Stimulated activated CD8-positive, alpha-beta memory T cell treated with anti-CD3 and anti-CD28 coated beads, Interleukin-4, amount 100 ng/mL, for 48 hours (primary cell): ENCODE results near the gene MICAL3.

Experiments
- DNase-seq: peaks from one replicate; pipeline ENCODE4 v3.0.0-alpha.2; 2020

MICAL3 gene

GRCh38 chr22:17924735-17925364 lies 99.5 kb downstream of the MICAL3 start:
- no peak for DNase-seq

GRCh38 chr22:17924076-17924475 lies 100.3 kb downstream of the MICAL3 start:
- DNase-seq: no peak

GRCh38 chr22:17922925-17923903 lies 101.1 kb downstream of the MICAL3 start:
- no peak for DNase-seq

- no peak for DNase-seq
These were observed 102.2 kb downstream of the MICAL3 start for GRCh38 chr22:17921871-17922821.

- no peak for DNase-seq
These were observed 103.2 kb downstream of the MICAL3 start for GRCh38 chr22:17920992-17921650.

- DNase-seq: no peak
These were observed 104.2 kb downstream of the MICAL3 start for GRCh38 chr22:17920145-17920605.

GRCh38 chr22:17919276-17920144 lies 104.9 kb downstream of the MICAL3 start:
- no peak for DNase-seq

- DNase-seq: no peak
These were observed 105.5 kb downstream of the MICAL3 start for GRCh38 chr22:17918840-17919239.

GRCh38 chr22:17917490-17917983 lies 106.8 kb downstream of the MICAL3 start:
- peak; percentile 29 for DNase-seq

- DNase-seq: no peak
These were observed 108.0 kb downstream of the MICAL3 start for GRCh38 chr22:17916226-17916889.

GRCh38 chr22:17915676-17916075 lies 108.7 kb downstream of the MICAL3 start:
- no peak for DNase-seq

- DNase-seq: no peak
These were observed 109.2 kb downstream of the MICAL3 start for GRCh38 chr22:17915188-17915587.

- DNase-seq: no peak
These were observed 109.9 kb downstream of the MICAL3 start for GRCh38 chr22:17914474-17914873.

- no peak for DNase-seq
These were observed 110.5 kb downstream of the MICAL3 start for GRCh38 chr22:17913801-17914347.

- no peak for DNase-seq
These were observed 111.2 kb downstream of the MICAL3 start for GRCh38 chr22:17912945-17913721.

GRCh38 chr22:17911887-17912286 lies 112.5 kb downstream of the MICAL3 start:
- no peak for DNase-seq

- no peak for DNase-seq
These were observed 113.1 kb downstream of the MICAL3 start for GRCh38 chr22:17911312-17911705.

- no peak for DNase-seq
These were observed 113.6 kb downstream of the MICAL3 start for GRCh38 chr22:17910561-17911311.

- no peak for DNase-seq
These were observed 116.7 kb downstream of the MICAL3 start for GRCh38 chr22:17907748-17908051.
